Measurements from ENCODE around the gene VPS11. TPM values are rescaled to one million over a fixed set of nuclear protein-coding genes. Genes with fewer than 3 reads are reported as not detected.

The VPS11 gene
- total RNA-seq, 1 experiment from 2014 or later: 18.6 TPM

DNA sequence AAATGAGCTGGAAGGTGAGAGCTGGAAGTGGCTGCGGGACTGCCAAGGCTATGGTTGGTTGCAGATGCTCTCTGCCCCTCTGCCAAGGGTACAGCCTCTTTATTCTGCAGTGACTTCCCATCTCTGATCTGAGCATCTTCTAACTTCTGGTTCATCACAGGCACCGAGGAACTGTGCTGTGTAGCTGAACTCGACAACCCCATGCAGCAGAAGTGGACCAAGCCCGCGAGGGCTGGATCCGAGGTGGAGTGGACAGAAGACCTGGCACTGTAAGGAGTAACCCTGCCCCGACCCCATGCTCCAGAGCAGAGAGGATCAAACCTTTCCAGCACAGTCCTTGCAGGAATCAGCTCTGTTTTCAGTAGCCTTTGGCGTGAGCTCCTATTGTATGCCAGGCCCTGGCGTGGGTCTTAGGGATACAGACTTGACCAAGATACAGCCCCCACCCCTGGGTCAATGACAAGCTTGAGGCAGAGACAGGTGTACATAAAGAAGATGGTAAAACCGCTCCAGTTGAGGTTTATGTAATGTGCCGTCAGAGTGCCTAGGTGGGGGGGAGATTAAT is 43.8 kb downstream of the VPS11 start:
- Mint-ChIP-seq H3K27ac (no peak overlapping the region), H3K27me3 (ENCODE audit: low read depth) (peaks cover 12% of the 10 kb centered on the region), H3K9me3 (no peaks in the 10 kb centered on the region; a peak in 1 of 5 replicates), H3K4me3 (no peak overlapping the region), H3K4me1 (peaks cover 22 to 33% of the 10 kb centered on the region in 2 experiments), H3K36me3 (ENCODE audit: insufficient read depth in 1 of 3, low read depth in 3 of 3) (no peaks in the 10 kb centered on the region; a peak in 2 of 7 replicates)
- H2AFZ ChIP-seq (ENCODE audit: low read length): no peak overlapping the region
- no peak overlapping the region for H3T11ph ChIP-seq (ENCODE audit: low read length)
- peaks cover 6% of the 10 kb centered on the region; the same call in 1 of the 2 replicates for H3K4me1 ChIP-seq (ENCODE audit: insufficient read depth, low read length)
- no peaks in the 10 kb centered on the region for H3K79me1 ChIP-seq (ENCODE audit: insufficient read depth, low read depth, low read length, poor library complexity, severe bottlenecking)
- no peak overlapping the region for H3K56ac ChIP-seq (ENCODE audit: insufficient read length, low read depth, low read length)
- H2BK12ac ChIP-seq (ENCODE audit: insufficient read length, low read depth, low read length): no peak overlapping the region
- no peak overlapping the region for H4K8ac ChIP-seq (replicated peaks; ENCODE audit: insufficient read length, low read depth, low read length)
- peaks cover 5% of the 10 kb centered on the region; the same call in 1 of the 2 replicates for H3K27me3 ChIP-seq (ENCODE audit: insufficient read depth, low read length)
- H2BK5ac ChIP-seq (ENCODE audit: insufficient read length, low read length): no peak overlapping the region
- H3K4me2 ChIP-seq (ENCODE audit: insufficient read depth, insufficient read length, low read length): no peak overlapping the region
- no peak overlapping the region for H3K9ac ChIP-seq (ENCODE audit: extremely low read depth, insufficient read length, low read length)
- no peak for DNase-seq
- no peaks in the 10 kb centered on the region for H4K20me1 ChIP-seq (ENCODE audit: control insufficient read depth, insufficient read depth, insufficient read length)
- no peak overlapping the region for H3K27ac ChIP-seq (ENCODE audit: insufficient read length, low read depth, low read length)
- H3K14ac ChIP-seq (ENCODE audit: insufficient read depth, low read length): no peak overlapping the region
- H3K4ac ChIP-seq (ENCODE audit: low read depth, low read length): no peak overlapping the region
- no peak overlapping the region for H2BK20ac ChIP-seq (ENCODE audit: low read depth, low read length, poor library complexity, severe bottlenecking)
- H3K23me2 ChIP-seq (ENCODE audit: insufficient read length, low read depth, low read length, poor library complexity, severe bottlenecking): peaks cover 10% of the 10 kb centered on the region
- no peak overlapping the region for H2BK120ac ChIP-seq (ENCODE audit: low read depth, low read length, poor library complexity, severe bottlenecking)
- TF ChIP-seq, protein P1, sequence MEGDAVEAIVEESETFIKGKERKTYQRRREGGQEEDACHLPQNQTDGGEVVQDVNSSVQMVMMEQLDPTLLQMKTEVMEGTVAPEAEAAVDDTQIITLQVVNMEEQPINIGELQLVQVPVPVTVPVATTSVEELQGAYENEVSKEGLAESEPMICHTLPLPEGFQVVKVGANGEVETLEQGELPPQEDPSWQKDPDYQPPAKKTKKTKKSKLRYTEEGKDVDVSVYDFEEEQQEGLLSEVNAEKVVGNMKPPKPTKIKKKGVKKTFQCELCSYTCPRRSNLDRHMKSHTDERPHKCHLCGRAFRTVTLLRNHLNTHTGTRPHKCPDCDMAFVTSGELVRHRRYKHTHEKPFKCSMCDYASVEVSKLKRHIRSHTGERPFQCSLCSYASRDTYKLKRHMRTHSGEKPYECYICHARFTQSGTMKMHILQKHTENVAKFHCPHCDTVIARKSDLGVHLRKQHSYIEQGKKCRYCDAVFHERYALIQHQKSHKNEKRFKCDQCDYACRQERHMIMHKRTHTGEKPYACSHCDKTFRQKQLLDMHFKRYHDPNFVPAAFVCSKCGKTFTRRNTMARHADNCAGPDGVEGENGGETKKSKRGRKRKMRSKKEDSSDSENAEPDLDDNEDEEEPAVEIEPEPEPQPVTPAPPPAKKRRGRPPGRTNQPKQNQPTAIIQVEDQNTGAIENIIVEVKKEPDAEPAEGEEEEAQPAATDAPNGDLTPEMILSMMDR (conservative IDR thresholded peaks at IDR 0.05): no peak
- no peak overlapping the region for H3K18ac ChIP-seq (ENCODE audit: insufficient read length, low read depth, low read length)
- H2BK15ac ChIP-seq (ENCODE audit: low read depth, low read length): no peak overlapping the region
- no peak overlapping the region for H4K5ac ChIP-seq (ENCODE audit: insufficient read length, low read depth, low read length)
- no peak overlapping the region for H4K91ac ChIP-seq (ENCODE audit: insufficient read length, low read depth, low read length)
- WGBS (ENCODE audit: extremely low coverage, insufficient read length, low lambda C conversion rate): no CpG with 5 or more reads among the region's 11 CpGs
- H3K9me3 ChIP-seq (ENCODE audit: control insufficient read depth, low read depth, low read length): no peaks in the 10 kb centered on the region
- H3K23ac ChIP-seq (ENCODE audit: insufficient read length, low read depth, low read length): no peak overlapping the region
- no peaks in the 10 kb centered on the region for H3K79me2 ChIP-seq (ENCODE audit: insufficient read depth, low read length)
- no peak overlapping the region for H2AK5ac ChIP-seq (ENCODE audit: insufficient read length, low read length)

All from H9 (cell line).